Fibroblast of upper back skin (primary cell): ENCODE measurements around the gene CDC25A.

Experiments used
- DNase-seq: peaks from one replicate; pipeline ENCODE4 v3.0.0-alpha.2; 2013

The CDC25A gene

DNA sequence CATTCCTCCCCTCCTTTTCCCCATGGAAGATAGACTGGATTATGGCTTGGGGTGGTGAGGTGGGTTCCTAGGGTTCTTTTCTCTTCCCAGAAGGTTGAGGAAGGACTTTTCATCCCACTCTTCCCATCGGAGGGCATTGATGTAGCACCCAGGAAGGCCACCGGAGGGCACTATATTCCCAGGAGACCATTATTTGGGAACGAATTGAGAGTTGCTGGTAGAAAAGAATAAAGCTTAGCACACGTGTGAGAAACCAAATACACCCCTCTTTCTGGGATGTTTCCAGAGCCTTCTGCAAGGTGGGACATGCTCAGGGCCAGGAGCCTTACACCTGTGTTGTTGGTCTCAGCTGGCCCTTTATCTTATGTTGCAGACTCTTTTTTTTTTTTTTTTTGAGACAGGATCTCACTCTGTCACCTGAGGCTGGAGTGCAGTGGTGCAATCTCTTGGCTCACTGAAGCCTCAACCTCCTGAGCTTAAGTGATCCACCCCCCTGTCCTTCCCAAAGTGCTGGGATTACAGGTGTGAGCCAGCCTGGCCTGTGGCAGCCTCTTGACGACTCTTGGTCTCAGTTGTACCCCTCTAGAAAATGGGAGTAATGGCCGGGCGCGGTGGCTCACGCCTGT is 6.3 kb upstream of the CDC25A start:
- peak; percentile 60 for DNase-seq

GRCh38 chr3:48190911-48191310 is 2.7 kb upstream of the CDC25A start:
- DNase-seq: no peak

DNA sequence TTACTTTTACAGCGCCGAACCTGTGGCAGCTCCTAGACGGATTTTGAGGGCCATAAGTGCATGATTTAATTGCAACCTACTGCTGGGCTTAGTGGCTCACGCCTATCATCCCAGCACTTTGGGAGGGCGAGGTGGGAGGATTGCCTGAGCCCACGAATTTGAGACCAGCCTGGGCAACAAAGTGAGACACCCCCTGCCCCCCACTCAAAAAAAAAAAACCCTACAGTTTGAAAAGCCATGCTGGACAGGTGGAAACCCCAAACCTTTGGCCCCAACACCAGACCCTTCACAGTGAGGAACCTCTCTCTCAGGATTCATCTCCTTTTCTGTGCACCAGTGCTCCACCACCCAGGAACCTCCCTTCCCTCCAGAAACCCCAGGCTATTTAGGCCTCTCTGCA is 1.1 kb upstream of the CDC25A start:
- DNase-seq: no peak

- peak; percentile 4 for DNase-seq
These were observed 495 bp downstream of the CDC25A start for GRCh38 chr3:48187579-48188265.

GRCh38 chr3:48187301-48187578 is 977 bp downstream of the CDC25A start:
- no peak for DNase-seq

- DNase-seq: peak; percentile 5
These were observed 1.5 kb downstream of the CDC25A start for GRCh38 chr3:48186631-48187300.

GRCh38 chr3:48185129-48185528 is 3.1 kb downstream of the CDC25A start:
- DNase-seq: no peak

DNA sequence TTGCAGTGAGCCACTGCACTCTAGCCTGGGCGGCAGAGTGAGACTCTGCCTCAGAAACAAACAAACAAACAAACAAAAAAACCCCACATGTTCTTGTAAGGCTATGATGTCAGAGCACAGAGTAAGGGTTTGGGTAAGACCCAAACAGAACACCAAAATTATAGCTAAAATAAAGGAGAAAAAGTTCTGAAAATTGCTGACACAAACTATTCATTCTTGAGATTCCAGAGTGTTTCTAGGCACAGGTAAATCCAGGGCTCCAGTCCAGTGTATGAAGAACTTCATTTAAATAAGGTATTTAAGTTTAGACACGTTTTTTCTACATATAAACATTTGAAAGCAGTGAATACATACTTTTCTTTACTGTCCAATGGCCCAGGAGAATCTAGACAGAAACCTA is 3.9 kb downstream of the CDC25A start:
- DNase-seq: no peak

DNA sequence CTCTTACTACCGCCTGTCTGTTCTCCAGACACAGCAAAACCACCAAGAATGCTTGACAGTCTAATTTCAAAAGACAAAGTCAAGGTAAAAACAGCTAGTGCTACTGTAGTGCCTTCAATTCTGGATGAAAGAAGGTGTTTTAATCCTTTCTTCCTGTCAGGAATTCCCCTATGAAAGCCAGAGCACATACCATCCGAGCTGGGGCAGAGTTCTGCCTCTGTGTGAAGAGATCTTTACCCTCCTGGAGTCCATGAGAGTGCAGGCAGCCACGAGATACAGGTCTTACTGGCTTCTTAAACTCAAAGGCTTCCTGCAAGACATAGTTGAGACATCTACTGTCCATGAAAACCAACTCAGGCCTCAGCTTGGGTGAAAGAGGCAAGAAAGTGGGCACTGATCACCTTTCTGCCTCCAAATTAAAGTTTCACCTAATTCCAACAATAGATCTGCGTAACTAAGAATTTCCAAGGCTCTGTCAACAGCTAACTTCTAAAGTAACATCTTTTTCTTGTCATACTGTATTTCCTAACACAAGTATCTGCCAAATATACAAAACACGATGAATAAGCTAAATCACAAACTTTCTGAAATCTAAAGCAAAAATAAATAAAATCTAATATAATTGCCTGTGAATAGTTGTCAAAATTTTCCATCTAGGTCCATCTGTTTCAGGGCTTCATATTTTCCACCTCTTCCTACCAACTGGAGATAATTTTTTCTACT is 7.5 kb downstream of the CDC25A start:
- DNase-seq: no peak

GRCh38 chr3:48180021-48180420 is 8.2 kb downstream of the CDC25A start:
- DNase-seq: no peak

DNA sequence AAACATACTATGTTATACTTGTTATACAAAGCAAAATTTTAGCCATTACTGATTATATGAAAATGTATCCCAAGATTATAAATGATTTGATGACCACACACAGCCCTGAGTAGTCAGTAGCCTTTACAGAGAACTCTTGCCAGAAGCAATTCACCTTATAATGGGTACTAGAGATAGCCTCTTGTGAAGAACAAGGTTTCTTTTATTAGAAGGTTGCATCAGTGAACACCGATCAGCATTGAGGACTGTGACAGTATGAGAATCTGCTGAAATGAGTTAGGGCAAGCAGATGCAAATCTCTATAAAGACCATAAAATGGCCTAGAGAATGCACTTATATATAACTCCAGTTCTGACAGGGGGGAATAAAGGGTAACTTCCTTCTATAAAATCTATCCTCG is 10.1 kb downstream of the CDC25A start:
- no peak for DNase-seq

DNA sequence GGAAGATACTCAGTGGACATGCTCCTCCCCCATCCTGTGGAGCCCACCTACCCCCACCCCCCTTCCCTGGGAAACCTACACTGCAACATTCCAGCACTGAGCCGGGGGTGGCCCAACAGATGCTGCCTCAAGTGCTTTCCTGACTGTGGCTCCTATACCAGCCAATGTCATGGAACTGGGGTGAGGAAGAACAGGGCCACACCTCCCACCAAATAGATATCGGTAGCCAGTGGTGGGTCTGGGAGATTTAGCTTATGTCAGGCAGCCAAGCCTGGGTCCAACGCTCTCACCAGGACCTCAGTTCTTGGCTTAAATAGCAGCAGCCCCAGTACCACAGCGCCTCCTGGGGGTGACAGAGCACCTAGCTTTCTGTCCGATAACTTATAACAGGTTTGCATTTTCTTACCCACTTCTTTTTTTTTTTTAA is 30.3 kb downstream of the CDC25A start:
- peak; percentile 65 for DNase-seq

- DNase-seq: no peak
These were observed 30.9 kb downstream of the CDC25A start for GRCh38 chr3:48157202-48157840.

GRCh38 chr3:48156163-48156562 is 32.1 kb downstream of the CDC25A start:
- DNase-seq: no peak

- DNase-seq: peak; percentile 60
These were observed 33.1 kb downstream of the CDC25A start for GRCh38 chr3:48155122-48155521.

- DNase-seq: no peak
These were observed 36.3 kb downstream of the CDC25A start for GRCh38 chr3:48151807-48152427.

DNA sequence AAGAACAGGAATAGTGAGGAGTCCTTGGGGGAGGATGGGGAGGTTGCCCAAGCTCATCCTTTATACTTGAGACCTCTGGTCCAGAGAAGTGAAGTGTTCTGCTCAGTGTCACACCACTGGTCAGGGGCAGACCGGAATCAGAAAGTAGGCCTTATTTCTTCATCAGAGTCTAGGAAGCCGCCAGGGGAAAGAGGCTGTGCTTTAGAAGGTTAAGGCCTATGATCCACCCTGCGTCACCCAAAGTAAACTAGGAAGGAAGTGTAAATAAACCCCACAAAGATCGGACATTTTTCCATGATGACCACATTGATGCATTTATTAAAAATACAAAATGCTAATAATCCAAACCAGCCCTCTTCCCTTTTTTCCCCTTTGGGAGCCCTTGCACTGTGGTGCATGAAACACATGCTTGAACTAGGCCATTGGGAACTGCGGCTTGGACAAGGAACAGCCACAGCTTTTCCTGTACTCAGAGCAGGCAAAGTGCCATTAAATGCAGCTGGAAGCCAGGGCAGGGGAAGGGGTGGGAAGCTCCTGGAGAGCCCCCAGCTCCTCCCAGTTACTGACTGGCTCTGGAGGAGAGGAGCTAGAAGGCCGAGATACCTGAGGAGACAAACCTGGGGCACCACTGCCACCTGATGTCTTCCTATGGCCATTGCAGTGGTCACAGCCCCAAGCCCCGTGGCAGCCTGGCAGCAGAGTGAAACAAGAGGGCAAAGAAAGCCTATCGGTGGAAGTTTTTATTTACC is 37.0 kb downstream of the CDC25A start:
- DNase-seq: peak; percentile 80

DNA sequence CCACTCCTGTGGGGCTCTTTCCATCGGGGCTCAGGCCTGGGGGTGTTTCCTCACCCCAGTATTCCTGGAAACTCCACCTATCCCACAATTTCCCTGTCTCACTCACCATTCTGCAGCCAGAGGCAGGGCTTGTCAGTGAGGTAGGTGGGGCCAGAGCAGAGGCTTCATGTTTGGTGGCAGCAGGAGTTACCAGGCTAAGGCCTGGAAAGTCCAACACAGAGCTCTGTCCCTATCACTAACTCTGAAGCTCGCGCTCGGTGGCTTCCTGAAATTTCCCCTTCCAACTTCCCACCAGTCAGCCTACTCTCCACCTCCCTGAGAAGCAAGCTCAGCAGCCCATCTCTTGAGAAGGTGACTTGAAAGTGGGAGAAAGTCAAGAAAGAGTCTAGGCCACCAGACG is 44.2 kb downstream of the CDC25A start:
- no peak for DNase-seq

DNA sequence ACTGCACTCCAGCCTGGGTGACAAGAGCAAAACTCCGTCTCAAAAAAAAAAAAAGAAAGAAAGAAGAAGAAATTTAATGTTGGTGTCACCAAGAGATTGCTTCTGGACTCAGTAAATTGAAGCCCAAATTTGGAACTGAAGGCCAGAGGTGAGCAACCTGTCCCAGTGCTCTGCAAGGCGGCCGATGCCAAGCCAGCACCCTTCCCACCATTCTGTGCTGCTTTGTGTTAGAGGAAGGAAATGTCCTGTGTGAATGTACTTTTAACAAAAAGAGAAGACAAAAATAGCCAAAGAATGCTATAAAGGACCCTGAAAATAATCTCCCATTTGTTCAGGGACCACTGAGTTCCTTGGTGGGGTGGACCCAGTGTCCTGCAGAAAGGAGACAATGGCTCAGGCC is 44.6 kb downstream of the CDC25A start:
- no peak for DNase-seq

- no peak for DNase-seq
These were observed 45.8 kb downstream of the CDC25A start for GRCh38 chr3:48142316-48142870.

DNA sequence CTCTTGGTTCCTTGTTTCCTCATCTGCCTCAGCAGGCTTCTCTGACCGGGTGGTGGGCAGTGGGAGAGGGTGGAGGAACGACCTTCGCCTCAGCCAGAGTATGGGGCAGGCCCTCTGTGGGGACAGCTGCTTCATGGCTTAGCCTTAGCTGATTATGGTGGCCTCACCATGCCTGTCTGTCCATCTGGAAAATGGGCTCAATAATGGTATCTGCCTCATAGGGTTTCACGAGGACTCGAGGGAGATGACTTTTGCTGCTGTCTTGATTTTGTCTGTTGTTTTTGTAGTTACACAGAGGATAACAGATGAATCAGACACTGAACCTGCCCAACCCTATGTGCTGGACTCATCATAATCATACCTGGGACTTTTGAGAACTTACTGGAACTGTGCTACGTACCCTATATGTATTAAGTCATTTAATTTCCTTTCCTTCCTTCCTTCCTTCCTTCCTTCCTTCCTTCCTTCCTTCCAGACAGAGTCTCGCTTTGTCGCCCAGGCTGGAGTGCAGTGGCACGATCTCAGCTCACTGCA is 46.5 kb downstream of the CDC25A start:
- DNase-seq: no peak
